GM18498 (cell line): Measurements from ENCODE around the gene AHI1.
"Not testable (repeated sequence)": the region's sequence is repeated elsewhere in the genome, so short reads cannot be mapped to it uniquely, and the experiment has no call there.

Source experiments
- ATAC-seq: cut with Tn5 transposase; IDR thresholded peaks from one replicate; pipeline ENCODE4 v1.9.1; 2021; ENCODE audit warnings: mild to moderate bottlenecking, moderate library complexity; ENCODE audit not compliant: unreplicated experiment

The AHI1 gene

DNA sequence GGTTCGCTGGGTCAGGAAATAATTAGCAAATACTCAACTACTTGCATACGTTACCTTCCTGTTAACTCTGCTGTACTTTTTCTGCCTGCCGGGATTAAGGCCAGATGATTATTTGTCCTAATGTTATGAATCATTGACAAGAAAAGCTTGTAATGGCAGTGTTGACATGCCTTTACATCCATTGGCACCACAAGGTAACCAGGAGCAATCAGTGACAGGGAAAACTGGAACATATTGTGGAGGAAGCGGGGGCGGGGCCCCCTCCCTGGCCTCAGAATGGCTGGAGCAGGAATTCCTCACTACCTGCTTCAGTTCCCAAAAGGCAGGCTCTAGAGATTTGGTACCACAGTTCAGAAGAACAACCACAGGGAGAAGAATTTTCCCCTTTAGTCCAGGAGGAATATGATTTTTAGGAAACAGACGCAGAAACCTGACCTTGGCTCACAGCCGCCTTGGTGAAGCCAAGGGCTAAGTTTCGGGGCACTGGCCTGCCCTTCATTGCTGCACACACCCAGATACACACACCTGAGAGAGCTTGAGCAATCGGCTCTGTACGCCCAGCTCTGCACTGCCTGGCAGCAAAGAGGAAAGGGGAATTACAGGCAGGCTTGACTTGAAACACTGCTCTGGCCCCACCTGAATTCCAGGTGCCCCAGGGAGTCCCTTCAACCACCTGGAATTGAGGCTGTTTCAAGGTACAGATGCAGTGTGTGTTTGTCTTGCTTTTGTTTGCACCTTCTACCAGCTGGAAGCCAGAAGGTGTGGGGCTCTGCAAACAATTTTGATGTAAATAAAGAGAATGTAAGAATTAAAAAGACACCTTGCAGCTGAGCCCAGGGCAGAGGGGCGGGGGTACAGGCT is 226.6 kb downstream of the AHI1 start:
- ATAC-seq = no peak

- no peak for ATAC-seq
Measured at GRCh38 chr6:135269481-135269891, 228.1 kb downstream of the AHI1 start.

GRCh38 chr6:135268740-135269139 is 228.8 kb downstream of the AHI1 start:
- no peak for ATAC-seq

- ATAC-seq = no peak
Measured at GRCh38 chr6:135268263-135268662, 229.3 kb downstream of the AHI1 start.

GRCh38 chr6:135267085-135267484 is 230.5 kb downstream of the AHI1 start:
- no peak for ATAC-seq

DNA sequence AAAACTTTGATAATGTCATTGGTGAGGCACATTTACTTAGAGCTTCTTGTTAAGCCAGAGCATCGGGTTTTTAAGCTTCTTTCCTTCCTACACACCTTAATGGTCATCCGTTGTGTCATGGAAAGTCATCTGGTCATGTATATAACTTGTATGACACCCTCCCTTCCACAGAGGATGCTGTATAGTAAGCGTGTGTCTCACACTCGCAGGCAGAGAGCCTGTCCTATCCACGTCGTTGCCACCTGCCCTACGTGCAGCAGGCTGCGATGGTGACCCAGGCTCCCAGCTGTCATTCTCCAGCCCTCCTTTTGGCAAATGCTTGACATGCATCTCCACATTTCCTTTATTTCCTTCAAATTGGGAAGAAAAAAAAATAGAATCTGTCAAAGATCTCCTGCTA is 230.9 kb downstream of the AHI1 start:
- ATAC-seq = no peak

DNA sequence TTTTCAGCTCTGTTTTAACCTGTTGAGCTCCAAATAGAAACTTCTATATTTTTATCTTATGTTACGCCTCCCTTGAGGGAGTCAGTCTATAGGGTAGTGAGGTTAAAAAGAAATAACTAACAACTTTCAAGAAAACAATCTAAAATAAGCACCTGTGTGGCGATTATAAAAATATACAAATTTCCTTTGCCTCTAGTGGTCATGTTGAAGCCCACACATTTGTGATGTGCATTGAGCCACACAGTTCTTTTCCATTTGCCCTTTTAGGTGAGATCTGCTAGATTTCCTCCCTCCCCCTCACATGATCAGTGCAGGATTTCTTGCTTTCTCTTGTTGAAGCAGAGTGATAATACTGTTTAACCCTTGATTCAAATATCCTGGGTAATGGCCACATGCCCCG is 232.3 kb downstream of the AHI1 start:
- no peak for ATAC-seq

DNA sequence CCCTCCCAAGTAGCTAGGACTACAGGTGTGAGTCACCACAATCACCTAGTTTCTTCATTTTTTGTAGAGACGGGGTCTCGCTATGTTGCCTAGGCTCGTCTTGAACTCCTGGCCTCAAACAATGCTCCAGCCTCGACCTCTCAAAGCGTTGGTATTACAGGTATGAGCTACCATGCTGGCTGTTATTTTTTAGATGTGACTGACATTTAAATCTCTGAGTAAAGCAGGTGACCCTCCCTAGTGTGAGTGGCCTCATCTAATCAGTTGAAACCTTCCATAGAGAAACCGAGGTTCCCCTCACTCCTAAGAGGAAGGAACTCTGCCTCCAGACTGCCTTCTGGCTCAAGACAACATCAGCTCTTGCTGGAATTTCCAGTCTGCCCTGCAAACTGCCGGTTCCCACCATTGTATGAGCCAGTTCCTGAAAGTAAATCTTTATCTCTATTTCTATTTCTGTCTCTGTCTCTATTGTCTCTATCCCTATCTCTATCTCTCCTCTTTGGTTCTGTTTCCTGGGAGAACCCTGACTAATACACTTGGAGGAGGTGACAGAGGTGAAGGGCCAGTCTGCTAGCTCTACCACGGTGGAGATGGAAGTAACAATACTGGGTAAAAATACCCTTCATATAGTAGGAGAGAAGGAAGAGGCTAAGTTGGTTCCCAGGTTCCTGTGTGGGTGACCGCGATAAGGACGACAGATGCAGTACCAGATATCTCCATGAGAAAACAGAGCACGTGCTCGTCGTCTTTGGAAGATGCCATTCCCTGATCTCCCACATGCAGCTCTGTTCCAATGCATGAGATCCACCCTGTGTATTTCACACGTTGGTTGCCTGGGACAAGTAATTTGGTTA is 235.4 kb downstream of the AHI1 start:
- ATAC-seq = no peak

DNA sequence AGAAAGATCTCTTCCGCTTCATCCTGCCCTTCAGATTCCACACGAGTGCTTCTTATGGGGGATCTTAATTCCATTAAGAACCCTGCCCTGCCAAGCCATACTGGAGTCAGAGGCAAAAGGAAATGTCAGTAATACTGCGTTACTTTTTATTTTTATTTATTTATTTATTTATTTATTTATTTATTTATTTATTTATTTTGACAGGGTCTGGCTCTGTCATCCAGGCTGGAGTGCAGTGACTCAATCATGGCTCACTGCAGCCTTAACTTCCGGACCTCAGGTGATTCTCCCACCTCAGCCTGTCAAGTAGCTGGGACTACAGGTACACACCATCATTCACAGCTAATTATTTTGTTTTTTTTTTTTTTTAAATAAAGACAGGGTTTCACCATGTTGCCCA is 236.9 kb downstream of the AHI1 start:
- no peak for ATAC-seq

GRCh38 chr6:135258970-135259369 is 238.6 kb downstream of the AHI1 start:
- ATAC-seq = no peak

- no peak for ATAC-seq
Measured at GRCh38 chr6:135257631-135258405, 239.7 kb downstream of the AHI1 start.

DNA sequence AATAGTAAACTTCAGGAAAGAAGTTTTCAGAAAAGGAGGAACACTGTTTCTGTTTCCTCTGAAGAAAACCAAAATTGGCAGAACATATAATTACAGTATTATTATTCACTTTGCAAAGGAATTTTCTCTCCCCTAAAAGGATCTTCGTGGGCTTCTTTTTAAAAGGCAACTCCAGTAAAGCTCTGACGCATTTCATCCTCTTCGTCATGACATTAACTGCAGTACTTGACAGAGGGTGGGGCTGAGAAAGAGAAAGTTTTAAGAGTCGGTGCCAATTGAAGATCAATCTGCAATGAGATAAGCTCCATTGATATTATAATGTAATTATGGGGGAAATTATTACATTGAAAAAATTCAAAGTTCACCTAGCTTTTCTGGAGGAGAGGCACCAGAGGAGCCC is 240.7 kb downstream of the AHI1 start:
- no peak for ATAC-seq

DNA sequence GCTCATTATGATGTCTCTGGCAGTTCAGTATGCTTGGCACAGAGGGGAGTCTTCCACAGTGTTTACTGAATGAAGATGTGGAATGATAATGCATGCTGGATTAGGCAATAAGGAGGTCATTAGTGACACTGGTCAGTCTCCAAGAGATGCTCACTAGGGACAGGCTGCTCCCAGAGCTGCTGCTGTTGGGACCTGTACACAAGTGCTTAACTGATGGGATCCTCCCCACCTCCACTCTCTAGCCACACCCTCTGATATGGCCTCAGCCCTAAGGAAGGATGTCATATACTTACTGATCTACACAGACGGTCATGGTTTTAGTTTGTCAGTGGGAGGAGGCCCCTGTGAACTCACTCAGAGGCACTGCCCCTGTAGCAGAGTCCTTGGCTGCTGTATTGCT is 243.1 kb downstream of the AHI1 start:
- no peak for ATAC-seq

DNA sequence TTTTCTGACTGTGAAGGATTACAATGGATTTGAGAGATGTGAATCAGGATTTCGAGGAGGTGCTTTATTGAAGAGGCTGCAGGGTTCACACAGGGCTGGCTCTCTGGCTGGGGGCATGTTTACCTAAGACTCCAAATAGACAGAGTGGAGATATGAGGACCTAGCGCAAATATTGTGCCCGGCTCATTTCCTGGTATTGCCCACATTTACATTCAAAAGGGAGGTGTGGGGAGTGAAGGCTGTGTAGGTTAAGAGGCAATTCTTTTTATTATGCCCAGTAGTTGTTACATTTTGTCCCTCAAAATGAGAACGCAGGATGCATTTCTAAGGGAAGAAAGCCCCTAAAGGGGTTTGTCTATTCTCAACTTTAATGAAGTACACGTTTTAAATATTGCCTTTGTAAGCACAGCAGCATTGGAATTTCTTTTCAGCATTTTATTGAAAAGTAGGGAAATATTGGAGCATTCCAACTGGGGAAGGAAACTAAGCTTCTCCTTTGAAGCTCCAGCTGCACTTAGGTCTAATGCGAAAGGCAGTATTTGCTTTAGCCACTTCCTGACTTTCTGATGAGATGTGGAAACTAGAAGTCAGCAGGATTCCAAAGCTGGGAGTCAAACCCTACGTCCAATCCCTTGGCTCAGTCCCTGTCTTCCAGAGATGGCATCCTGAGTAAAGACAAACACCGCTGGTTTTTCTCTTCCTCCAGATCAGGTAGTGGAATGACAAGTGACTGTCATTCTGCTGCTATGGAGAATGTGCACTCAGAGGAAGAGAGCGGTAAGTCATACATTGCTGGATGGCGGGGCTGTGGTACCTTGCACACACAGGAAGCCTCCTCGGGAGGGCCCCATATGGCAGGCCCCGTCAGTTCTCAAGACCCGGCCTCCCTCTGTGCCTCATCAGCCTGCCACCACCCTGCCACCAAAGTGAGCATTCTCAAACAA is 245.8 kb downstream of the AHI1 start:
- no peak for ATAC-seq

GRCh38 chr6:135250751-135251497 is 246.6 kb downstream of the AHI1 start:
- ATAC-seq = no peak

GRCh38 chr6:135250234-135250633 is 247.3 kb downstream of the AHI1 start:
- ATAC-seq = no peak

DNA sequence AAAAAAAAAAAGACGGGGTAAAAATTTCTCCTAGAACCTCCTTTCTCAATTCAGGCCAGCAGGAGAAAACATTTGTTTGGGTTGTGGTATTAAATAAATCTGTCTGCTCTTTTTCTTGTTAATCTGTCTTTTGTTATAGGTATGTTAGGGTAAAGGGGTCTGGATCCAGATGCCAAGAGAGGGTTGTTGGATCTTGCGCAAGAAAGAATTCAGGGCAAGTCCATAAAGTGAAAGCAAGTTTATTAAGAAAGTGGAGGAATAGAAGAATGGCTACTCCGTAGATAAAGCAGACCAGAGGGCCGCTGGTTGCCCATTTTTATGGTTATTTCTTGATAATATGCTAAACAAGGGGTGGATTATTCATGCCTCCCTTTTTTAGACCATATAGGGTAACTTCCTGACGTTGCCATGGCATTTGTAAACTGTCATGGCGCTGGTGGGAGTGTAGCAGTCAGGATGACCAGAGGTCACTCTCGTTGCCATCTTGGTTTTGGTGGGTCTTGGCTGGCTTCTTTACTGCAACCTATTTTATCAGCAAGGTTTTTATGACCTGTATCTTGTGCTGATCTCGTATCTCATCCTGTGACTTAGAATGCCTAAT is 251.0 kb downstream of the AHI1 start:
- not testable (repeated sequence) for ATAC-seq

- no peak for ATAC-seq
Measured at GRCh38 chr6:135244805-135245204, 252.7 kb downstream of the AHI1 start.
